ENCODE results near the gene TMEM80.

DNA sequence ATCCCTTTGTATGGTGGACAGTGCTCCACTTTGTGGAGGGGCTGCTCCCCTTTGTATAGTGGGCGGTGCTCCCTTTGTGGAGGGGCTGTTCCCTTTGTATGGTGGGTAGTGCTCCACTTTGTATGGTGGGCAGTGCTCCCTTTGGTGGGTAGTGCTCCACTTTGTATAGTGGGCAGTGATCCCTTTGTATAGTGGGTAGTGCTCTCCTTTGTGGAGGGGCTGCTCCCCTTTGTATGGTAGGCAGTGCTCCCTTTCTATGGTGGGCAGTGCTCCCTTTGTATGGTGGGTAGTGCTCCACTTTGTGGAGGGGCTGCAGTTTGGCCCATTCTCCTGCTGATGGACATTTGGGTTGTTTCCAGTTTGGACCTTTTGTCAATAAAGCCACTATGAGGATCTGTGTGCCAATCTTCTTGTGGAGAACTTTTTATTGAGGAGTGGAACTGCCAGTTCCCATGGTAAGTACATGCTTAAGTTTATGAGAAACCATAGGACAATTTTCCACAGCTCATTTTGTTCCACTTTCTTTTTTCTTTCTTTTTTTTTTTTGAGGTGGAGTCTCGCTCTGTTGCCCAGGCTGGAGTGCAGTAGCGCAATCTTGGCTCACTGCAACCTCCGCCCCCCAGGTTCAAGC, 47.1 kb downstream of the TMEM80 start:
- TF ChIP-seq, protein P1, sequence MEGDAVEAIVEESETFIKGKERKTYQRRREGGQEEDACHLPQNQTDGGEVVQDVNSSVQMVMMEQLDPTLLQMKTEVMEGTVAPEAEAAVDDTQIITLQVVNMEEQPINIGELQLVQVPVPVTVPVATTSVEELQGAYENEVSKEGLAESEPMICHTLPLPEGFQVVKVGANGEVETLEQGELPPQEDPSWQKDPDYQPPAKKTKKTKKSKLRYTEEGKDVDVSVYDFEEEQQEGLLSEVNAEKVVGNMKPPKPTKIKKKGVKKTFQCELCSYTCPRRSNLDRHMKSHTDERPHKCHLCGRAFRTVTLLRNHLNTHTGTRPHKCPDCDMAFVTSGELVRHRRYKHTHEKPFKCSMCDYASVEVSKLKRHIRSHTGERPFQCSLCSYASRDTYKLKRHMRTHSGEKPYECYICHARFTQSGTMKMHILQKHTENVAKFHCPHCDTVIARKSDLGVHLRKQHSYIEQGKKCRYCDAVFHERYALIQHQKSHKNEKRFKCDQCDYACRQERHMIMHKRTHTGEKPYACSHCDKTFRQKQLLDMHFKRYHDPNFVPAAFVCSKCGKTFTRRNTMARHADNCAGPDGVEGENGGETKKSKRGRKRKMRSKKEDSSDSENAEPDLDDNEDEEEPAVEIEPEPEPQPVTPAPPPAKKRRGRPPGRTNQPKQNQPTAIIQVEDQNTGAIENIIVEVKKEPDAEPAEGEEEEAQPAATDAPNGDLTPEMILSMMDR (IDR thresholded peaks at IDR 0.05 in 8 of 11, conservative IDR thresholded peaks at IDR 0.05 in 3 of 11): no peak
- TF ChIP-seq POLR2AphosphoS5 (IDR thresholded peaks at IDR 0.05): no peak
- no peak for TF ChIP-seq POLR2A (IDR thresholded peaks at IDR 0.05)
